ENCODE measurements around the gene WSB1. TPM values are rescaled to one million over a fixed set of nuclear protein-coding genes. Genes with fewer than 3 reads are reported as not detected.

The WSB1 gene
- total RNA-seq, 1 donor from 2014 or later = 633 TPM

GRCh38 chr17:27293359-27293897, 486 bp upstream of the WSB1 start:
- H3K4me3 Mint-ChIP-seq (ENCODE audit: unreplicated experiment) = peak overlapping the region; percentile 77
- H3K9me3 Mint-ChIP-seq (ENCODE audit: unreplicated experiment) = peaks cover 9% of the 10 kb centered on the region
- no peak for DNase-seq
- H3K36me3 Mint-ChIP-seq (ENCODE audit: unreplicated experiment) = no peaks in the 10 kb centered on the region
- no peak for TF ChIP-seq CTCF (IDR thresholded peaks at IDR 0.05; ENCODE audit: partially characterized antibody, unreplicated experiment)
- peaks cover 14% of the 10 kb centered on the region for H3K27me3 Mint-ChIP-seq (ENCODE audit: unreplicated experiment)
- peak overlapping the region; percentile 95 for H3K27ac Mint-ChIP-seq (ENCODE audit: unreplicated experiment)
- peaks cover 12% of the 10 kb centered on the region for H3K4me1 Mint-ChIP-seq (ENCODE audit: low read depth, unreplicated experiment)

- Mint-ChIP-seq H3K4me1 (ENCODE audit: low read depth, unreplicated experiment) (peaks cover 16% of the 10 kb centered on the region), H3K36me3 (ENCODE audit: unreplicated experiment) (no peaks in the 10 kb centered on the region), H3K27me3 (ENCODE audit: unreplicated experiment) (peaks cover 14% of the 10 kb centered on the region), H3K9me3 (ENCODE audit: unreplicated experiment) (peaks cover 9% of the 10 kb centered on the region), H3K27ac (ENCODE audit: unreplicated experiment) (peak overlapping the region; percentile 99), H3K4me3 (ENCODE audit: unreplicated experiment) (peak overlapping the region; percentile 95)
- no peak for TF ChIP-seq CTCF (IDR thresholded peaks at IDR 0.05; ENCODE audit: partially characterized antibody, unreplicated experiment)
- no peak for DNase-seq
Observed at GRCh38 chr17:27294689-27295630, 1.0 kb downstream of the WSB1 start.

- Mint-ChIP-seq H3K4me1 (ENCODE audit: low read depth, unreplicated experiment) (peaks cover 16% of the 10 kb centered on the region), H3K27me3 (ENCODE audit: unreplicated experiment) (peaks cover 14% of the 10 kb centered on the region), H3K27ac (ENCODE audit: unreplicated experiment) (peak overlapping the region; percentile 99), H3K4me3 (ENCODE audit: unreplicated experiment) (peak overlapping the region; percentile 95), H3K36me3 (ENCODE audit: unreplicated experiment) (no peaks in the 10 kb centered on the region), H3K9me3 (ENCODE audit: unreplicated experiment) (peaks cover 9% of the 10 kb centered on the region)
- no peak for TF ChIP-seq CTCF (IDR thresholded peaks at IDR 0.05; ENCODE audit: partially characterized antibody, unreplicated experiment)
- no peak for DNase-seq
Observed at GRCh38 chr17:27295945-27296344, 2.0 kb downstream of the WSB1 start.

GRCh38 chr17:27296428-27296979, 2.6 kb downstream of the WSB1 start:
- H3K27ac Mint-ChIP-seq (ENCODE audit: unreplicated experiment) = peak overlapping the region; percentile 99
- H3K9me3 Mint-ChIP-seq (ENCODE audit: unreplicated experiment) = peaks cover 9% of the 10 kb centered on the region
- peak overlapping the region; percentile 95 for H3K4me3 Mint-ChIP-seq (ENCODE audit: unreplicated experiment)
- H3K27me3 Mint-ChIP-seq (ENCODE audit: unreplicated experiment) = peaks cover 14% of the 10 kb centered on the region
- no peak for DNase-seq
- no peaks in the 10 kb centered on the region for H3K36me3 Mint-ChIP-seq (ENCODE audit: unreplicated experiment)
- H3K4me1 Mint-ChIP-seq (ENCODE audit: low read depth, unreplicated experiment) = peaks cover 20% of the 10 kb centered on the region
- no peak for TF ChIP-seq CTCF (IDR thresholded peaks at IDR 0.05; ENCODE audit: partially characterized antibody, unreplicated experiment)
